Uterus (tissue), 2 donors: Measurements from ENCODE around the gene HBP1.

Experiments
- POLR2A ChIP-seq, 2 donors: fragments of 450-650 bp; IDR thresholded peaks; one replicate each; pipeline ENCODE4 v1.6.1; 2016; ENCODE audit warnings: antibody characterized with exemption in 2 of 2, mild to moderate bottlenecking in 1 of 2, moderate library complexity in 1 of 2
- TF ChIP-seq, protein P1 (sequence below), 4 experiments: fragments of 200-600 bp in 2 of 4; fragments of 450-650 bp in 2 of 4; sonication (generic) in 2 of 4; IDR thresholded peaks; one replicate each; pipeline ENCODE4 v1.5.1; 2016 to 2019; ENCODE audit warnings: antibody characterized with exemption in 4 of 4, mild to moderate bottlenecking in 2 of 4, moderate library complexity in 1 of 4

GRCh38 chr7:107148721-107149120 lies 20.1 kb upstream of the HBP1 start:
- TF ChIP-seq, protein P1, sequence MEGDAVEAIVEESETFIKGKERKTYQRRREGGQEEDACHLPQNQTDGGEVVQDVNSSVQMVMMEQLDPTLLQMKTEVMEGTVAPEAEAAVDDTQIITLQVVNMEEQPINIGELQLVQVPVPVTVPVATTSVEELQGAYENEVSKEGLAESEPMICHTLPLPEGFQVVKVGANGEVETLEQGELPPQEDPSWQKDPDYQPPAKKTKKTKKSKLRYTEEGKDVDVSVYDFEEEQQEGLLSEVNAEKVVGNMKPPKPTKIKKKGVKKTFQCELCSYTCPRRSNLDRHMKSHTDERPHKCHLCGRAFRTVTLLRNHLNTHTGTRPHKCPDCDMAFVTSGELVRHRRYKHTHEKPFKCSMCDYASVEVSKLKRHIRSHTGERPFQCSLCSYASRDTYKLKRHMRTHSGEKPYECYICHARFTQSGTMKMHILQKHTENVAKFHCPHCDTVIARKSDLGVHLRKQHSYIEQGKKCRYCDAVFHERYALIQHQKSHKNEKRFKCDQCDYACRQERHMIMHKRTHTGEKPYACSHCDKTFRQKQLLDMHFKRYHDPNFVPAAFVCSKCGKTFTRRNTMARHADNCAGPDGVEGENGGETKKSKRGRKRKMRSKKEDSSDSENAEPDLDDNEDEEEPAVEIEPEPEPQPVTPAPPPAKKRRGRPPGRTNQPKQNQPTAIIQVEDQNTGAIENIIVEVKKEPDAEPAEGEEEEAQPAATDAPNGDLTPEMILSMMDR (IDR thresholded peaks at IDR 0.05) = no peak
- no peak for TF ChIP-seq POLR2A (IDR thresholded peaks at IDR 0.05)
